NB4 (cell line): Measurements from ENCODE around the gene CEP120.

Experiments used
- CTCF ChIP-seq: IDR thresholded peaks from one replicate; pipeline ENCODE4 v1.5.1; 2012; ENCODE audit warnings: low read depth, low read length
- MAX ChIP-seq: IDR thresholded peaks from 2 replicates; pipeline ENCODE4 v1.6.1; 2011; ENCODE audit warnings: low read depth, low read length
- MYC ChIP-seq: IDR thresholded peaks from 2 replicates; pipeline ENCODE4 v1.6.1; 2011; ENCODE audit warnings: low read depth, low read length
- POLR2A ChIP-seq: IDR thresholded peaks from 2 replicates; pipeline ENCODE4 v1.6.1; 2011; ENCODE audit warnings: mild to moderate bottlenecking; ENCODE audit not compliant: insufficient read length; ENCODE audit errors: extremely low read depth

- no peak for TF ChIP-seq CTCF
- no peak for TF ChIP-seq POLR2A
- no peak for TF ChIP-seq MAX
- no peak for TF ChIP-seq MYC
These were observed 32.2 kb downstream of the CEP120 start for GRCh38 chr5:123391009-123391408.
